HG02981 (cell line): ENCODE measurements around the gene GXYLT2.

Experiments
- ATAC-seq: cut with Tn5 transposase; IDR thresholded peaks from one replicate; pipeline ENCODE4 v1.9.1; 2021; ENCODE audit warnings: mild to moderate bottlenecking, moderate library complexity; ENCODE audit not compliant: unreplicated experiment

Gene GXYLT2

GRCh38 chr3:73004316-73004715, 116.5 kb downstream of the GXYLT2 start:
- ATAC-seq: no peak

- ATAC-seq: no peak
Measured at GRCh38 chr3:73007992-73008712, 120.3 kb downstream of the GXYLT2 start.

GRCh38 chr3:73009008-73009407, 121.2 kb downstream of the GXYLT2 start:
- no peak for ATAC-seq

- ATAC-seq: no peak
Measured at GRCh38 chr3:73009750-73010149, 121.9 kb downstream of the GXYLT2 start.

- no peak for ATAC-seq
Measured at GRCh38 chr3:73010158-73010557, 122.3 kb downstream of the GXYLT2 start.

GRCh38 chr3:73018298-73018697, 130.5 kb downstream of the GXYLT2 start:
- no peak for ATAC-seq

- no peak for ATAC-seq
Measured at GRCh38 chr3:73018790-73019441, 131.1 kb downstream of the GXYLT2 start.

- no peak for ATAC-seq
Measured at GRCh38 chr3:73021301-73021835, 133.5 kb downstream of the GXYLT2 start.

GRCh38 chr3:73024836-73025235, 137.0 kb downstream of the GXYLT2 start:
- ATAC-seq: no peak

GRCh38 chr3:73026111-73026759, 138.4 kb downstream of the GXYLT2 start:
- no peak for ATAC-seq
